Measurements from ENCODE around the gene WDR70. TPM values are rescaled to one million over a fixed set of nuclear protein-coding genes. Genes with fewer than 3 reads are reported as not detected.

The WDR70 gene
- total RNA-seq, 1 experiment from 2014 or later, result 78.2 TPM

- peaks cover 1% of the 10 kb centered on the region for H3K9me3 ChIP-seq (ENCODE audit: insufficient read depth, low read depth)
- H3K4me1 ChIP-seq (replicated peaks; ENCODE audit: insufficient read depth), result no peaks in the 10 kb centered on the region; the same call in 1 of the 2 replicates
- H3K79me2 ChIP-seq (ENCODE audit: low read depth), result no peaks in the 10 kb centered on the region
- H3K27me3 ChIP-seq (ENCODE audit: insufficient read depth, low read depth), result no peaks in the 10 kb centered on the region
- H3K9me2 ChIP-seq (ENCODE audit: insufficient read depth), result no peaks in the 10 kb centered on the region
- ChIA-PET CTCF (no interaction called here), POLR2A (ENCODE audit: unreplicated experiment) (no interaction called here)
- no peak overlapping the region for H3K4me2 ChIP-seq
- no TSS peak for BruUV-seq (replicated peaks)
- no peaks in the 10 kb centered on the region for H3F3A ChIP-seq (ENCODE audit: insufficient read depth, low read depth)
- no peaks in the 10 kb centered on the region for H4K20me1 ChIP-seq (ENCODE audit: insufficient read depth)
- no peak overlapping the region for H2AFZ ChIP-seq
- no peak for DNase-seq
- H3K36me3 ChIP-seq (ENCODE audit: low read depth), result no peaks in the 10 kb centered on the region
- no peak overlapping the region for H3K4me3 ChIP-seq
- no peak overlapping the region for H3K27ac ChIP-seq
- no peak for TF ChIP-seq CTCF (conservative IDR thresholded peaks at IDR 0.05)
- TF ChIP-seq EZH2 (IDR thresholded peaks at IDR 0.05; ENCODE audit: low read depth), result no peak
- intact Hi-C loops (cut with micrococcal nuclease; ENCODE audit: unreplicated experiment), result no loop called here
Measured at GRCh38 chr5:37786416-37786815, 407.3 kb downstream of the WDR70 start.

GRCh38 chr5:37786862-37787519 lies 407.9 kb downstream of the WDR70 start:
- no peaks in the 10 kb centered on the region for H3K9me2 ChIP-seq (ENCODE audit: insufficient read depth)
- TF ChIP-seq EZH2 (IDR thresholded peaks at IDR 0.05; ENCODE audit: low read depth), result no peak
- no peak for TF ChIP-seq CTCF (conservative IDR thresholded peaks at IDR 0.05)
- H3K36me3 ChIP-seq (ENCODE audit: low read depth), result no peaks in the 10 kb centered on the region
- intact Hi-C loops (cut with micrococcal nuclease; ENCODE audit: unreplicated experiment), result no loop called here
- H3K4me1 ChIP-seq (replicated peaks; ENCODE audit: insufficient read depth), result no peaks in the 10 kb centered on the region; the same call in 1 of the 2 replicates
- H3K79me2 ChIP-seq (ENCODE audit: low read depth), result no peaks in the 10 kb centered on the region
- H3F3A ChIP-seq (ENCODE audit: insufficient read depth, low read depth), result no peaks in the 10 kb centered on the region; the same call in 1 of the 2 replicates
- no peaks in the 10 kb centered on the region for H4K20me1 ChIP-seq (ENCODE audit: insufficient read depth)
- no TSS peak for BruUV-seq (replicated peaks)
- CTCF ChIA-PET, result no interaction called here
- H3K27me3 ChIP-seq (ENCODE audit: insufficient read depth, low read depth), result no peaks in the 10 kb centered on the region
- H2AFZ ChIP-seq, result no peak overlapping the region
- no peak overlapping the region for H3K4me2 ChIP-seq
- peaks cover 7% of the 10 kb centered on the region for H3K9me3 ChIP-seq (ENCODE audit: insufficient read depth, low read depth)
- no peak overlapping the region for H3K4me3 ChIP-seq
- no peak for DNase-seq
- POLR2A ChIA-PET (ENCODE audit: unreplicated experiment), result no interaction called here
- H3K27ac ChIP-seq, result no peak overlapping the region

- Histone ChIP-seq H2AFZ (no peak overlapping the region), H3K36me3 (ENCODE audit: low read depth) (no peaks in the 10 kb centered on the region), H3K27ac (no peak overlapping the region), H3K4me2 (no peak overlapping the region), H3K79me2 (ENCODE audit: low read depth) (no peaks in the 10 kb centered on the region), H3K9me3 (ENCODE audit: insufficient read depth, low read depth) (peaks cover 8% of the 10 kb centered on the region), H3F3A (ENCODE audit: insufficient read depth, low read depth) (peaks cover 1% of the 10 kb centered on the region; the same call in 1 of the 2 replicates), H3K4me1 (replicated peaks; ENCODE audit: insufficient read depth) (peaks cover 7% of the 10 kb centered on the region), H3K27me3 (ENCODE audit: insufficient read depth, low read depth) (no peaks in the 10 kb centered on the region), H3K4me3 (no peak overlapping the region), H3K9me2 (ENCODE audit: insufficient read depth) (no peaks in the 10 kb centered on the region), H4K20me1 (ENCODE audit: insufficient read depth) (no peaks in the 10 kb centered on the region)
- ChIA-PET POLR2A (ENCODE audit: unreplicated experiment) (no interaction called here), CTCF (no interaction called here)
- no TSS peak for BruUV-seq (replicated peaks)
- no peak for DNase-seq
- TF ChIP-seq EZH2 (IDR thresholded peaks at IDR 0.05; ENCODE audit: low read depth), result no peak
- intact Hi-C loops (cut with micrococcal nuclease; ENCODE audit: unreplicated experiment), result no loop called here
Measured at GRCh38 chr5:37787742-37788141, 408.6 kb downstream of the WDR70 start.

DNA sequence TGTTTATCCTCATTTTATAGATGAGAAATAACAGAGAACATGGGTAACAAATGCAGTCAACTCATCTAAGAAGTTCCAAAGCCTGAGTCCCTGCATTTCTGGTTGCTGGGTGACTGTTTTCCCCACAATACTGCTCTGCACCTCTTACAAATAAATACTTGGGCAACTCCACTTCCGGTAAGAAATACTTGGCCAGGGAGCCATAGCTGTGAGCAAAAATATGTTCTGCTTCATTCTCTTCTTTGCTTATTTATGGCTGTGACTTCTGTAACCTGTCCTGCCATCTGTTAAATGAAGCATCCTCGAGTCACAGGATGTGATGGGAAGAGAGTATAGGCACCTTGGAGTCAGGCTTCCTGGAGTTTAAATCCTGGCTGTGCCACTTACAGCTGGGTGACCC lies 410.9 kb downstream of the WDR70 start:
- Histone ChIP-seq H3K27me3 (ENCODE audit: insufficient read depth, low read depth) (no peaks in the 10 kb centered on the region), H3K9me3 (ENCODE audit: insufficient read depth, low read depth) (peaks cover 21% of the 10 kb centered on the region), H3K36me3 (ENCODE audit: low read depth) (no peaks in the 10 kb centered on the region), H3F3A (ENCODE audit: insufficient read depth, low read depth) (peaks cover 11% of the 10 kb centered on the region), H3K4me2 (no peak overlapping the region), H3K27ac (no peak overlapping the region), H3K4me1 (replicated peaks; ENCODE audit: insufficient read depth) (peaks cover 16% of the 10 kb centered on the region), H4K20me1 (ENCODE audit: insufficient read depth) (no peaks in the 10 kb centered on the region), H3K79me2 (ENCODE audit: low read depth) (no peaks in the 10 kb centered on the region), H3K4me3 (no peak overlapping the region), H2AFZ (no peak overlapping the region), H3K9me2 (ENCODE audit: insufficient read depth) (no peaks in the 10 kb centered on the region)
- no peak for TF ChIP-seq EZH2 (IDR thresholded peaks at IDR 0.05; ENCODE audit: low read depth)
- TF ChIP-seq CTCF (conservative IDR thresholded peaks at IDR 0.05), result no peak
- no peak for DNase-seq
- no TSS peak for BruUV-seq (replicated peaks)
- intact Hi-C loops (cut with micrococcal nuclease; ENCODE audit: unreplicated experiment), result no loop called here
- ChIA-PET POLR2A (ENCODE audit: unreplicated experiment) (no interaction called here), CTCF (no interaction called here)

Measured in PC-9 (cell line).